Peyer's patch (tissue), 4 donors: Measurements from ENCODE around the gene PTPRC. TPM values are rescaled to one million over a fixed set of nuclear protein-coding genes. Genes with fewer than 3 reads are reported as not detected.

Source experiments
- DNase-seq, 3 donors: peaks; one replicate each; pipeline ENCODE4 v3.0.0-alpha.2; 2017 to 2019
- H3K27ac ChIP-seq, 4 donors: fragments of 200-600 bp; sonication (generic); one replicate each; pipeline ENCODE4 v1.5.1; 2016 to 2019
- H3K27me3 ChIP-seq, 2 donors: fragments of 200-600 bp; sonication (generic); one replicate each; pipeline ENCODE4 v1.5.1; 2019
- H3K36me3 ChIP-seq, 3 donors: fragments of 200-600 bp; sonication (generic); one replicate each; pipeline ENCODE4 v1.5.1; 2016 to 2019
- H3K4me1 ChIP-seq, 4 donors: fragments of 200-600 bp; sonication (generic); one replicate each; pipeline ENCODE4 v1.5.1; 2016 to 2019
- H3K4me3 ChIP-seq, 4 donors: fragments of 200-600 bp; sonication (generic); 1 replicate in 3 of 4; 2 replicates in 1 of 4; pipeline ENCODE4 v1.5.1; 2016 to 2019; ENCODE audit warnings: mild to moderate bottlenecking in 1 of 4
- H3K9me3 ChIP-seq, 4 donors: fragments of 200-600 bp; sonication (generic); one replicate each; pipeline ENCODE4 v1.5.1; 2016 to 2019; ENCODE audit warnings: mild to moderate bottlenecking in 1 of 4
- POLR2A ChIP-seq, 2 donors: fragments of 450-650 bp; IDR thresholded peaks; one replicate each; pipeline ENCODE4 v1.5.1; 2017; ENCODE audit warnings: antibody characterized with exemption in 2 of 2, mild to moderate bottlenecking in 2 of 2, moderate library complexity in 2 of 2
- total RNA-seq, 4 donors: library from RNA; depleted of rRNA; stranded (reverse); fragments of >200 nt; gene quantifications; one replicate each; pipeline ENCODE4 v1.1.0, GENCODE V29; 2016
- TF ChIP-seq, protein P1 (sequence below), 6 experiments: fragments of 450-650 bp in 4 of 6; fragments of 200-600 bp in 2 of 6; sonication (generic) in 1 of 6; IDR thresholded peaks; one replicate each; pipeline ENCODE4 v1.5.1; 2017 to 2019; ENCODE audit warnings: antibody characterized with exemption in 6 of 6, mild to moderate bottlenecking in 3 of 6, moderate library complexity in 1 of 6

PTPRC gene
- total RNA-seq, 4 donors from 2014 or later, result 13.3 to 127 (median 22.1) TPM

- no peak overlapping the region for H3K27ac ChIP-seq
- no peaks in the 10 kb centered on the region for H3K36me3 ChIP-seq
- no peaks in the 10 kb centered on the region for H3K9me3 ChIP-seq
- DNase-seq, result no peak
- no peak overlapping the region for H3K4me3 ChIP-seq
- no peaks in the 10 kb centered on the region for H3K4me1 ChIP-seq
- H3K27me3 ChIP-seq, result no peaks in the 10 kb centered on the region
- TF ChIP-seq, protein P1, sequence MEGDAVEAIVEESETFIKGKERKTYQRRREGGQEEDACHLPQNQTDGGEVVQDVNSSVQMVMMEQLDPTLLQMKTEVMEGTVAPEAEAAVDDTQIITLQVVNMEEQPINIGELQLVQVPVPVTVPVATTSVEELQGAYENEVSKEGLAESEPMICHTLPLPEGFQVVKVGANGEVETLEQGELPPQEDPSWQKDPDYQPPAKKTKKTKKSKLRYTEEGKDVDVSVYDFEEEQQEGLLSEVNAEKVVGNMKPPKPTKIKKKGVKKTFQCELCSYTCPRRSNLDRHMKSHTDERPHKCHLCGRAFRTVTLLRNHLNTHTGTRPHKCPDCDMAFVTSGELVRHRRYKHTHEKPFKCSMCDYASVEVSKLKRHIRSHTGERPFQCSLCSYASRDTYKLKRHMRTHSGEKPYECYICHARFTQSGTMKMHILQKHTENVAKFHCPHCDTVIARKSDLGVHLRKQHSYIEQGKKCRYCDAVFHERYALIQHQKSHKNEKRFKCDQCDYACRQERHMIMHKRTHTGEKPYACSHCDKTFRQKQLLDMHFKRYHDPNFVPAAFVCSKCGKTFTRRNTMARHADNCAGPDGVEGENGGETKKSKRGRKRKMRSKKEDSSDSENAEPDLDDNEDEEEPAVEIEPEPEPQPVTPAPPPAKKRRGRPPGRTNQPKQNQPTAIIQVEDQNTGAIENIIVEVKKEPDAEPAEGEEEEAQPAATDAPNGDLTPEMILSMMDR (IDR thresholded peaks at IDR 0.05), result no peak
- TF ChIP-seq POLR2A (IDR thresholded peaks at IDR 0.05), result no peak
Observed at GRCh38 chr1:198788561-198789064, 149.8 kb downstream of the PTPRC start.

DNA sequence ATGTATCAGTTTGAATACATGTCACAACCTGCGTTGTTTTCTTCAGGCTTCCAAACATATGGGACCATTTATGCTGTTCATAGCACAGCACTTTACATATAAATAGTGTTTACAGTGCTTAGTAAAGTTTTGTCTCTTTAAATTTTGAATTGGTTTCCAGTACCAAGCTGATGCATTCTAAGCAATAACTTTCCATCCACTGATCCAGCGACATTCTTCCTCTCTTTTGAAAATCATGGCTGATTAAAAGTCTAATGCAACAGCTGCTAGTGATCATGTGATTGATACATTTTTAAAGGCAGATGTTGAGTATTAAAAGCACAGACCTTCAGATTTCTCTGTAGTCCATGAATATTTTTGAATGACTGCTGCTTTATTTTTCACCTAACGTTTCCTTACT is 154.9 kb downstream of the PTPRC start:
- no peaks in the 10 kb centered on the region for H3K27me3 ChIP-seq
- TF ChIP-seq, protein P1 (IDR thresholded peaks at IDR 0.05), result no peak
- no peak for TF ChIP-seq POLR2A (IDR thresholded peaks at IDR 0.05)
- H3K36me3 ChIP-seq, result no peaks in the 10 kb centered on the region

DNA sequence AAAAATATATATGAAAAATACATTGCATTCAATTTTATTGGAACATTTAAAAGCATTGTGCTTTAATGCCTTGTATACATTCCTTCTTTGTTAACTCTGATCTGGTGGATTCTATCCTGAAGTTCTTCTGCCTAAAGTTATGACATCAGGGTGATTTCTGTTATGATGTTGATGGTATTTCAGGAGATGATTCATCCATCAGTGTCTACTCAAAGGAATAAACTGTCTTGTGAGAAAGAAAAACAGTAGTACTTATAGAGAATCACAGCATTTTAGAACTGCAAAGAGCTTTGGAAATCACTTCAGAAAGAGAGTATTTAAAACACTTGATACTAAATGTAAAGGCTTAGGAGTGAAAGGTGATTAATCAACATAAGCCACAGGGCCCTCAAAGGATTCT is 155.7 kb downstream of the PTPRC start:
- DNase-seq, result no peak
- TF ChIP-seq POLR2A (IDR thresholded peaks at IDR 0.05), result no peak
- TF ChIP-seq, protein P1 (IDR thresholded peaks at IDR 0.05), result no peak
- no peaks in the 10 kb centered on the region for H3K36me3 ChIP-seq

More for the DNA sequence above, 154.9 kb downstream of the PTPRC start:
- no peaks in the 10 kb centered on the region for H3K4me1 ChIP-seq
- no peak overlapping the region for H3K27ac ChIP-seq
- no peak overlapping the region for H3K4me3 ChIP-seq
- no peak for DNase-seq
- peaks cover 0 to 5% (median 0%) of the 10 kb centered on the region in 4 donors for H3K9me3 ChIP-seq

GRCh38 chr1:198797656-198798055 is 158.8 kb downstream of the PTPRC start:
- Histone ChIP-seq H3K4me3 (no peak overlapping the region), H3K9me3 (peaks cover 0 to 5% (median 0%) of the 10 kb centered on the region in 4 donors), H3K27me3 (no peaks in the 10 kb centered on the region), H3K27ac (no peak overlapping the region), H3K36me3 (no peaks in the 10 kb centered on the region), H3K4me1 (no peaks in the 10 kb centered on the region)
- TF ChIP-seq, protein P1 (IDR thresholded peaks at IDR 0.05), result no peak
- no peak for TF ChIP-seq POLR2A (IDR thresholded peaks at IDR 0.05)
- no peak for DNase-seq

More for the DNA sequence above, 155.7 kb downstream of the PTPRC start:
- no peaks in the 10 kb centered on the region for H3K4me1 ChIP-seq
- H3K9me3 ChIP-seq, result peaks cover 0 to 5% (median 0%) of the 10 kb centered on the region in 4 donors
- H3K27me3 ChIP-seq, result no peaks in the 10 kb centered on the region
- H3K27ac ChIP-seq, result no peak overlapping the region
- H3K4me3 ChIP-seq, result no peak overlapping the region

DNA sequence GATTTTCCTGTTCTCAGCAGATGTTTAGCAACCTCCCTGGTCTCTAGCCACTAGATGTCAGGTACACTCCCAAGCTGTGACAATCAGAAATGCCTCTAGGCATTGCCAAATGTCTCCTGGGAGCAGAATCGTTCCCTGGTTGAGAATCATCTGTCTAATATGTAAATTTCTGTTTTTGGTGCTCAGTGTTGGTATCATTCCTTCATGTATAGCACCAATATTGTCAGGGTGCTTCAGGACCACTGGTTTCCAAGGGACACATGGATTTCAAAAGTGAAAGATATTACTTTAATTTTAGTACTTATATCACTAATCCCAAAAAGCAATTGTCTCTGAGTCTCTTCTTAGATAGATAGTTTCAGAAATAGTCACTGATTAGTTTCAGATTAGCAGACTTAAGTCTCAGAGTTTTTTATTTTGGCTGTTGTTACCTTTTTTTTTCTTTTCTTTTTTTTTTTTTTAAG is 160.1 kb downstream of the PTPRC start:
- no peak for DNase-seq
- Histone ChIP-seq H3K4me1 (no peaks in the 10 kb centered on the region), H3K9me3 (peaks cover 0 to 5% (median 0%) of the 10 kb centered on the region in 4 donors), H3K27me3 (no peaks in the 10 kb centered on the region), H3K4me3 (no peak overlapping the region), H3K36me3 (no peaks in the 10 kb centered on the region), H3K27ac (no peak overlapping the region)
- no peak for TF ChIP-seq POLR2A (IDR thresholded peaks at IDR 0.05)
- TF ChIP-seq, protein P1 (IDR thresholded peaks at IDR 0.05), result no peak
